HEK293 (cell line): ENCODE measurements around the gene SNRPB2.

Experiments used
- CTCF ChIA-PET: fragments of 350-600 bp; formaldehyde crosslinking; extraction: SDS; loops from one replicate; lab custom pipeline; 2021; ENCODE audit warnings: antibody characterized with exemption; lab: Yijun Ruan, JAX
- POLR2A ChIA-PET: fragments of 300-600 bp; formaldehyde crosslinking; extraction: SDS; loops from one replicate; lab custom pipeline; 2020; ENCODE audit warnings: antibody characterized with exemption, inconsistent platforms; lab: Yijun Ruan, JAX
- H3K27ac ChIP-seq: fragments of 200-500 bp; sonication (Bioruptor generic); 2 replicates; pipeline ENCODE4 v1.5.1; 2014; ENCODE audit warnings: low read depth, low read length, control low read depth, inconsistent platforms; ENCODE audit errors: extremely low read depth
- H3K36me3 ChIP-seq, 2 experiments: fragments of 200-500 bp in 1 of 2; sonication (Bioruptor generic) in 1 of 2; 1 replicate in 1 of 2; 2 replicates in 1 of 2; pipeline ENCODE4 v1.5.1; 2014 to 2017; ENCODE audit warnings: inconsistent platforms in 2 of 2, low read length in 2 of 2; ENCODE audit not compliant: control insufficient read depth in 2 of 2, insufficient read depth in 1 of 2
- H3K4me1 ChIP-seq: fragments of 200-500 bp; sonication (Bioruptor generic); 2 replicates; pipeline ENCODE4 v1.5.1; 2014; ENCODE audit warnings: mild to moderate bottlenecking, low read length, inconsistent platforms; ENCODE audit not compliant: control insufficient read depth, insufficient read depth
- H3K4me3 ChIP-seq: 2 replicates; pipeline ENCODE4 v1.5.1; 2011; ENCODE audit warnings: low read depth, mild to moderate bottlenecking, control low read depth, low read length, moderate library complexity
- H3K9me3 ChIP-seq: fragments of 200-500 bp; sonication (Bioruptor generic); 2 replicates; pipeline ENCODE4 v1.5.1; 2014; ENCODE audit warnings: low read depth, low read length, inconsistent platforms; ENCODE audit not compliant: control insufficient read depth, insufficient read depth
- MZF1 ChIP-seq: fragments of 450-650 bp; formaldehyde crosslinking; IDR thresholded peaks from 2 replicates; pipeline ENCODE4 v1.5.1; 2017; ENCODE audit warnings: missing biosample characterization, missing genetic modification characterization, borderline replicate concordance
- YY2 ChIP-seq: fragments of 450-650 bp; formaldehyde crosslinking; IDR thresholded peaks from 2 replicates; pipeline ENCODE4 v1.5.1; 2016; ENCODE audit warnings: missing biosample characterization, missing genetic modification characterization
- ZFP69B ChIP-seq: fragments of 450-650 bp; formaldehyde crosslinking; IDR thresholded peaks from 2 replicates; pipeline ENCODE4 v1.5.1; 2016; ENCODE audit warnings: missing biosample characterization, missing genetic modification characterization
- ZNF266 ChIP-seq: fragments of 450-650 bp; formaldehyde crosslinking; IDR thresholded peaks from 2 replicates; pipeline ENCODE4 v1.5.1; 2016; ENCODE audit warnings: missing biosample characterization, missing genetic modification characterization, low read depth
- ZNF529 ChIP-seq: fragments of 450-650 bp; formaldehyde crosslinking; IDR thresholded peaks from 2 replicates; pipeline ENCODE4 v1.5.1; 2017; ENCODE audit warnings: missing genetic modification characterization, missing biosample characterization; ENCODE audit not compliant: insufficient replicate concordance
- ZNF621 ChIP-seq: fragments of 450-650 bp; formaldehyde crosslinking; IDR thresholded peaks from 2 replicates; pipeline ENCODE4 v1.5.1; 2017; ENCODE audit warnings: missing biosample characterization, missing genetic modification characterization
- ZNF629 ChIP-seq: fragments of 450-650 bp; formaldehyde crosslinking; IDR thresholded peaks from 2 replicates; pipeline ENCODE4 v1.5.1; 2017; ENCODE audit warnings: missing biosample characterization, missing genetic modification characterization
- ZNF677 ChIP-seq: fragments of 450-650 bp; IDR thresholded peaks from 2 replicates; pipeline ENCODE4 v1.5.0; 2018; ENCODE audit warnings: missing biosample characterization, mild to moderate bottlenecking, missing genetic modification characterization, moderate library complexity
- ZNF701 ChIP-seq: fragments of 450-650 bp; formaldehyde crosslinking; IDR thresholded peaks from 2 replicates; pipeline ENCODE4 v1.5.1; 2016; ENCODE audit warnings: missing biosample characterization, missing genetic modification characterization
- ZNF768 ChIP-seq: fragments of 450-650 bp; formaldehyde crosslinking; IDR thresholded peaks from 2 replicates; pipeline ENCODE4 v1.5.1; 2018; ENCODE audit warnings: missing biosample characterization, mild to moderate bottlenecking, missing genetic modification characterization
- ZNF791 ChIP-seq: fragments of 450-650 bp; formaldehyde crosslinking; IDR thresholded peaks from 2 replicates; pipeline ENCODE4 v1.5.1; 2016; ENCODE audit warnings: missing biosample characterization, missing genetic modification characterization
- ZNF843 ChIP-seq: fragments of 450-650 bp; formaldehyde crosslinking; IDR thresholded peaks from 2 replicates; pipeline ENCODE4 v1.5.1; 2016; ENCODE audit warnings: missing biosample characterization, missing genetic modification characterization
- ZSCAN16 ChIP-seq: fragments of 450-650 bp; formaldehyde crosslinking; IDR thresholded peaks from 2 replicates; pipeline ENCODE4 v1.5.1; 2016; ENCODE audit warnings: missing biosample characterization, missing genetic modification characterization
- TF ChIP-seq, protein P1 (sequence below): fragments of 450-650 bp; formaldehyde crosslinking; IDR thresholded peaks from 2 replicates; pipeline ENCODE4 v1.5.1; 2016; ENCODE audit warnings: missing biosample characterization, missing genetic modification characterization, borderline replicate concordance
- TF ChIP-seq, protein P2 (sequence below): fragments of 450-650 bp; formaldehyde crosslinking; IDR thresholded peaks from 2 replicates; pipeline ENCODE4 v1.5.1; 2017; ENCODE audit warnings: missing biosample characterization, missing genetic modification characterization
- TF ChIP-seq, protein P3 (sequence below): fragments of 450-650 bp; IDR thresholded peaks from 2 replicates; pipeline ENCODE4 v1.5.1; 2018; ENCODE audit warnings: missing biosample characterization, missing genetic modification characterization
- TF ChIP-seq, protein P4 (sequence below): fragments of 450-650 bp; formaldehyde crosslinking; IDR thresholded peaks from 2 replicates; pipeline ENCODE4 v1.5.1; 2016; ENCODE audit warnings: missing biosample characterization, missing genetic modification characterization
- TF ChIP-seq, protein P5 (sequence below): fragments of 450-650 bp; formaldehyde crosslinking; IDR thresholded peaks from 2 replicates; pipeline ENCODE4 v1.5.1; 2016; ENCODE audit warnings: missing biosample characterization, missing genetic modification characterization
- TF ChIP-seq, protein P6 (sequence below): fragments of 450-650 bp; formaldehyde crosslinking; IDR thresholded peaks from 2 replicates; pipeline ENCODE4 v1.5.1; 2017; ENCODE audit warnings: missing biosample characterization, missing genetic modification characterization
- TF ChIP-seq, protein P7 (sequence below): fragments of 450-650 bp; formaldehyde crosslinking; IDR thresholded peaks from 2 replicates; pipeline ENCODE4 v1.5.1; 2016; ENCODE audit warnings: missing biosample characterization, missing genetic modification characterization

The SNRPB2 gene

DNA sequence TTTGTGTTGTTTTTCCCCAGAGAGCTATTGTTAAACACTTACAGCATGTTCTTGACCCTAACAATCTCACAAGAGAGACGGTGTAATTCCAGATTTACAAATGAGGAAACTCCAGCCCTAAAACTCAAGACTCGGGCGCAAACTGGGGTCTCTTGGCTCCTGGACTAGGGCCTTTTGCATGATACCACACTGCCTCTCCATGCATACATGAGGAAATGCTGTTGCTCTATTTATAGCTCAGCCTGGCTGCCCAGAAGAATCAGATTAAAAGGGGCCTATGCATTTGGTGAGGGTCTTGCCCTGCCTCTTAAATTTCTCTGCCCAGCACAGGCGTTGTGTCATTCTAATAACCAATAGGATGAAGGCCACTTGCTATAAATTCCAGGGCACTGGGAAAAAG lies 30.5 kb upstream of the SNRPB2 start (continued):
- TF ChIP-seq, protein P1, sequence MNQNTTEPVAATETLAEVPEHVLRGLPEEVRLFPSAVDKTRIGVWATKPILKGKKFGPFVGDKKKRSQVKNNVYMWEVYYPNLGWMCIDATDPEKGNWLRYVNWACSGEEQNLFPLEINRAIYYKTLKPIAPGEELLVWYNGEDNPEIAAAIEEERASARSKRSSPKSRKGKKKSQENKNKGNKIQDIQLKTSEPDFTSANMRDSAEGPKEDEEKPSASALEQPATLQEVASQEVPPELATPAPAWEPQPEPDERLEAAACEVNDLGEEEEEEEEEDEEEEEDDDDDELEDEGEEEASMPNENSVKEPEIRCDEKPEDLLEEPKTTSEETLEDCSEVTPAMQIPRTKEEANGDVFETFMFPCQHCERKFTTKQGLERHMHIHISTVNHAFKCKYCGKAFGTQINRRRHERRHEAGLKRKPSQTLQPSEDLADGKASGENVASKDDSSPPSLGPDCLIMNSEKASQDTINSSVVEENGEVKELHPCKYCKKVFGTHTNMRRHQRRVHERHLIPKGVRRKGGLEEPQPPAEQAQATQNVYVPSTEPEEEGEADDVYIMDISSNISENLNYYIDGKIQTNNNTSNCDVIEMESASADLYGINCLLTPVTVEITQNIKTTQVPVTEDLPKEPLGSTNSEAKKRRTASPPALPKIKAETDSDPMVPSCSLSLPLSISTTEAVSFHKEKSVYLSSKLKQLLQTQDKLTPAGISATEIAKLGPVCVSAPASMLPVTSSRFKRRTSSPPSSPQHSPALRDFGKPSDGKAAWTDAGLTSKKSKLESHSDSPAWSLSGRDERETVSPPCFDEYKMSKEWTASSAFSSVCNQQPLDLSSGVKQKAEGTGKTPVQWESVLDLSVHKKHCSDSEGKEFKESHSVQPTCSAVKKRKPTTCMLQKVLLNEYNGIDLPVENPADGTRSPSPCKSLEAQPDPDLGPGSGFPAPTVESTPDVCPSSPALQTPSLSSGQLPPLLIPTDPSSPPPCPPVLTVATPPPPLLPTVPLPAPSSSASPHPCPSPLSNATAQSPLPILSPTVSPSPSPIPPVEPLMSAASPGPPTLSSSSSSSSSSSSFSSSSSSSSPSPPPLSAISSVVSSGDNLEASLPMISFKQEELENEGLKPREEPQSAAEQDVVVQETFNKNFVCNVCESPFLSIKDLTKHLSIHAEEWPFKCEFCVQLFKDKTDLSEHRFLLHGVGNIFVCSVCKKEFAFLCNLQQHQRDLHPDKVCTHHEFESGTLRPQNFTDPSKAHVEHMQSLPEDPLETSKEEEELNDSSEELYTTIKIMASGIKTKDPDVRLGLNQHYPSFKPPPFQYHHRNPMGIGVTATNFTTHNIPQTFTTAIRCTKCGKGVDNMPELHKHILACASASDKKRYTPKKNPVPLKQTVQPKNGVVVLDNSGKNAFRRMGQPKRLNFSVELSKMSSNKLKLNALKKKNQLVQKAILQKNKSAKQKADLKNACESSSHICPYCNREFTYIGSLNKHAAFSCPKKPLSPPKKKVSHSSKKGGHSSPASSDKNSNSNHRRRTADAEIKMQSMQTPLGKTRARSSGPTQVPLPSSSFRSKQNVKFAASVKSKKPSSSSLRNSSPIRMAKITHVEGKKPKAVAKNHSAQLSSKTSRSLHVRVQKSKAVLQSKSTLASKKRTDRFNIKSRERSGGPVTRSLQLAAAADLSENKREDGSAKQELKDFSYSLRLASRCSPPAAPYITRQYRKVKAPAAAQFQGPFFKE (tag by site-specific recombination): no peak
- TF ChIP-seq ZNF677 (tag by site-specific recombination): no peak
- TF ChIP-seq MZF1 (tag by site-specific recombination): no peak
- TF ChIP-seq, protein P2, sequence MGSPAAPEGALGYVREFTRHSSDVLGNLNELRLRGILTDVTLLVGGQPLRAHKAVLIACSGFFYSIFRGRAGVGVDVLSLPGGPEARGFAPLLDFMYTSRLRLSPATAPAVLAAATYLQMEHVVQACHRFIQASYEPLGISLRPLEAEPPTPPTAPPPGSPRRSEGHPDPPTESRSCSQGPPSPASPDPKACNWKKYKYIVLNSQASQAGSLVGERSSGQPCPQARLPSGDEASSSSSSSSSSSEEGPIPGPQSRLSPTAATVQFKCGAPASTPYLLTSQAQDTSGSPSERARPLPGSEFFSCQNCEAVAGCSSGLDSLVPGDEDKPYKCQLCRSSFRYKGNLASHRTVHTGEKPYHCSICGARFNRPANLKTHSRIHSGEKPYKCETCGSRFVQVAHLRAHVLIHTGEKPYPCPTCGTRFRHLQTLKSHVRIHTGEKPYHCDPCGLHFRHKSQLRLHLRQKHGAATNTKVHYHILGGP (tag by site-specific recombination): no peak

DNA sequence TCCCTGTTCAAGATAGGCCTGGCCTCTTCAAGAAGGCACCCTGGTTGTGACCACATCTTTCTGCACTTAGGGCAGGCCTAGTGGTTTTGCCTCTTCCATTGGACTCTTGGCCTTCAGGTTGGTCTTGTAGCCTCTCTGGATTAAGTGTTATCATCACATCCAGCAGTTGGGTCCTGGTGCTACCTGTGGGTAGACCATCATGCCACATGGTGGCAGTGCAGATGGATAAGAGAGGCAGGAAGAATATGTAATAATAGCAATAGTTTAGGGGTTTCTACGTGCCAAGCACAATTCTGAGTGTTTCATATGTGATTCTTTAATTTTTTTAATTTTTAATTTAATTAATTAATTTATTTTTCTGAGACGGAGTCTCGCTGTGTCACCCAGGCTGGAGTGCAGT lies 28.5 kb upstream of the SNRPB2 start:
- no peaks in the 10 kb centered on the region for H3K4me1 ChIP-seq

DNA sequence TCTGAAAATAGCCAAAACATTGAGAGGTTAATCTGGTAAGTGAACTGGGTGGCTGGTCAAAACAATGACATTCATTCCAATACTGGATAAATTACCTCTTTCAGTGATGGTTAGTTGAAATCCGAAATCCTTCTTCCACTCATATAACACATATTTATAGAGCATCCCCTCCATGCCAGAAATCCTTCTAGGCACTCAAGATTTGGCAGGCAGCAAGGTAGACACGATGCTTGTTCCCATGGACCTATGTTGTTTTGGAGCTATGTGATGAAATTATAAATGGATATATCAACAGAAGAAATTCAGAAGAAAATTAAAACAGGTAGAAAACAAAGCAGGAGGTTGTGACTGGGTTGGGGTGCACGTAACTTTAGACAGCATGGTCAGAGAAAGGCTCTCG lies 26.3 kb upstream of the SNRPB2 start:
- CTCF ChIA-PET: no interaction called here
- Histone ChIP-seq H3K9me3 (no peaks in the 10 kb centered on the region), H3K4me1 (no peaks in the 10 kb centered on the region), H3K4me3 (no peak overlapping the region), H3K36me3 (no peaks in the 10 kb centered on the region), H3K27ac (no peak overlapping the region)
- POLR2A ChIA-PET: no interaction called here
- TF ChIP-seq ZNF621: no peak
- TF ChIP-seq, protein P3, sequence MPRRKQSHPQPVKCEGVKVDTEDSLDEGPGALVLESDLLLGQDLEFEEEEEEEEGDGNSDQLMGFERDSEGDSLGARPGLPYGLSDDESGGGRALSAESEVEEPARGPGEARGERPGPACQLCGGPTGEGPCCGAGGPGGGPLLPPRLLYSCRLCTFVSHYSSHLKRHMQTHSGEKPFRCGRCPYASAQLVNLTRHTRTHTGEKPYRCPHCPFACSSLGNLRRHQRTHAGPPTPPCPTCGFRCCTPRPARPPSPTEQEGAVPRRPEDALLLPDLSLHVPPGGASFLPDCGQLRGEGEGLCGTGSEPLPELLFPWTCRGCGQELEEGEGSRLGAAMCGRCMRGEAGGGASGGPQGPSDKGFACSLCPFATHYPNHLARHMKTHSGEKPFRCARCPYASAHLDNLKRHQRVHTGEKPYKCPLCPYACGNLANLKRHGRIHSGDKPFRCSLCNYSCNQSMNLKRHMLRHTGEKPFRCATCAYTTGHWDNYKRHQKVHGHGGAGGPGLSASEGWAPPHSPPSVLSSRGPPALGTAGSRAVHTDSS: no peak
- no peak for TF ChIP-seq ZNF791 (tag by site-specific recombination)
- no peak for TF ChIP-seq YY2 (tag by site-specific recombination)
- TF ChIP-seq, protein P4, sequence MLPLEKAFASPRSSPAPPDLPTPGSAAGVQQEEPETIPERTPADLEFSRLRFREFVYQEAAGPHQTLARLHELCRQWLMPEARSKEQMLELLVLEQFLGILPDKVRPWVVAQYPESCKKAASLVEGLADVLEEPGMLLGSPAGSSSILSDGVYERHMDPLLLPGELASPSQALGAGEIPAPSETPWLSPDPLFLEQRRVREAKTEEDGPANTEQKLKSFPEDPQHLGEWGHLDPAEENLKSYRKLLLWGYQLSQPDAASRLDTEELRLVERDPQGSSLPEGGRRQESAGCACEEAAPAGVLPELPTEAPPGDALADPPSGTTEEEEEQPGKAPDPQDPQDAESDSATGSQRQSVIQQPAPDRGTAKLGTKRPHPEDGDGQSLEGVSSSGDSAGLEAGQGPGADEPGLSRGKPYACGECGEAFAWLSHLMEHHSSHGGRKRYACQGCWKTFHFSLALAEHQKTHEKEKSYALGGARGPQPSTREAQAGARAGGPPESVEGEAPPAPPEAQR (tag by site-specific recombination): no peak
- no peak for TF ChIP-seq ZNF629 (tag by site-specific recombination)
- TF ChIP-seq ZNF768 (tag by site-specific recombination): no peak
- no peak for TF ChIP-seq ZFP69B

More for the DNA sequence above, 28.5 kb upstream of the SNRPB2 start:
- POLR2A ChIA-PET: no interaction called here
- no peaks in the 10 kb centered on the region for H3K9me3 ChIP-seq
- CTCF ChIA-PET: interaction anchor here (0.8 to 1.3 kb wide), 2 partner anchors 59 to 184 kb away, joined by 3 read pairs; no protein-coding TSS in a partner anchor
- no peak overlapping the region for H3K4me3 ChIP-seq
- no peaks in the 10 kb centered on the region for H3K36me3 ChIP-seq
- H3K27ac ChIP-seq: no peak overlapping the region
- TF ChIP-seq, protein P5, sequence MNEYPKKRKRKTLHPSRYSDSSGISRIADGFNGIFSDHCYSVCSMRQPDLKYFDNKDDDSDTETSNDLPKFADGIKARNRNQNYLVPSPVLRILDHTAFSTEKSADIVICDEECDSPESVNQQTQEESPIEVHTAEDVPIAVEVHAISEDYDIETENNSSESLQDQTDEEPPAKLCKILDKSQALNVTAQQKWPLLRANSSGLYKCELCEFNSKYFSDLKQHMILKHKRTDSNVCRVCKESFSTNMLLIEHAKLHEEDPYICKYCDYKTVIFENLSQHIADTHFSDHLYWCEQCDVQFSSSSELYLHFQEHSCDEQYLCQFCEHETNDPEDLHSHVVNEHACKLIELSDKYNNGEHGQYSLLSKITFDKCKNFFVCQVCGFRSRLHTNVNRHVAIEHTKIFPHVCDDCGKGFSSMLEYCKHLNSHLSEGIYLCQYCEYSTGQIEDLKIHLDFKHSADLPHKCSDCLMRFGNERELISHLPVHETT (tag by site-specific recombination): no peak
- TF ChIP-seq ZNF529 (no peak), ZNF701 (no peak), ZNF266 (no peak), ZSCAN16 (tag by site-specific recombination) (no peak), ZNF843 (no peak)
- TF ChIP-seq, protein P6, sequence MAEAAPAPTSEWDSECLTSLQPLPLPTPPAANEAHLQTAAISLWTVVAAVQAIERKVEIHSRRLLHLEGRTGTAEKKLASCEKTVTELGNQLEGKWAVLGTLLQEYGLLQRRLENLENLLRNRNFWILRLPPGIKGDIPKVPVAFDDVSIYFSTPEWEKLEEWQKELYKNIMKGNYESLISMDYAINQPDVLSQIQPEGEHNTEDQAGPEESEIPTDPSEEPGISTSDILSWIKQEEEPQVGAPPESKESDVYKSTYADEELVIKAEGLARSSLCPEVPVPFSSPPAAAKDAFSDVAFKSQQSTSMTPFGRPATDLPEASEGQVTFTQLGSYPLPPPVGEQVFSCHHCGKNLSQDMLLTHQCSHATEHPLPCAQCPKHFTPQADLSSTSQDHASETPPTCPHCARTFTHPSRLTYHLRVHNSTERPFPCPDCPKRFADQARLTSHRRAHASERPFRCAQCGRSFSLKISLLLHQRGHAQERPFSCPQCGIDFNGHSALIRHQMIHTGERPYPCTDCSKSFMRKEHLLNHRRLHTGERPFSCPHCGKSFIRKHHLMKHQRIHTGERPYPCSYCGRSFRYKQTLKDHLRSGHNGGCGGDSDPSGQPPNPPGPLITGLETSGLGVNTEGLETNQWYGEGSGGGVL (tag by site-specific recombination): no peak
- TF ChIP-seq, protein P7, sequence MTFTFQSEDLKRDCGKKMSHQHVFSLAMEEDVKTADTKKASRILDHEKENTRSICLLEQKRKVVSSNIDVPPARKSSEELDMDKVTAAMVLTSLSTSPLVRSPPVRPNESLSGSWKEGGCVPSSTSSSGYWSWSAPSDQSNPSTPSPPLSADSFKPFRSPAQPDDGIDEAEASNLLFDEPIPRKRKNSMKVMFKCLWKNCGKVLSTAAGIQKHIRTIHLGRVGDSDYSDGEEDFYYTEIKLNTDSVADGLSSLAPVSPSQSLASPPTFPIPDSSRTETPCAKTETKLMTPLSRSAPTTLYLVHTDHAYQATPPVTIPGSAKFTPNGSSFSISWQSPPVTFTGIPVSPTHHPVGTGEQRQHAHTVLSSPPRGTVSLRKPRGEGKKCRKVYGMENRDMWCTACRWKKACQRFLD (tag by site-specific recombination): no peak
